T-cell (primary cell): ENCODE measurements around the gene UNKL. TPM values are rescaled to one million over a fixed set of nuclear protein-coding genes. Genes with fewer than 3 reads are reported as not detected.

Source experiments
- ATAC-seq, 4 experiments: fragments of 200-7000 bp in 3 of 4; fragments of 150-1000 bp in 1 of 4; cut with Tn5 transposase; replicated peaks in 1 of 4; 1 replicate in 3 of 4; 2 replicates in 1 of 4; pipeline ENCODE4 v1.10.0; 2021; ENCODE audit warnings: moderate library complexity in 3 of 4, mild to moderate bottlenecking in 2 of 4, moderate number of reproducible peaks in 1 of 4
- CTCF ChIA-PET, 2 donors: fragments of 300-600 bp; sonication (Branson Sonifier 250); formaldehyde crosslinking; loops; one replicate each; lab custom pipeline; 2022; ENCODE audit warnings: antibody characterized with exemption in 2 of 2; lab: Charles Lee
- POLR2A ChIA-PET, 2 donors: fragments of 300-600 bp; sonication (Branson Sonifier 250); formaldehyde crosslinking; loops; one replicate each; lab custom pipeline; 2022; ENCODE audit warnings: antibody characterized with exemption in 2 of 2; lab: Charles Lee
- DNase-seq, 35 experiments: peaks; one replicate each; pipeline versions ENCODE4 v3.0.0 to v3.0.0-alpha.2; 2013 to 2023
- H3K27ac ChIP-seq: one replicate; pipeline ENCODE4 v1.5.1; 2013; ENCODE audit warnings: low read length
- H3K27me3 ChIP-seq, 2 experiments: replicated peaks in 1 of 2; 1 replicate in 1 of 2; 2 replicates in 1 of 2; pipeline versions ENCODE4 v1.6.1 to v1.7.0; 2013; ENCODE audit warnings: low read length in 1 of 2, mixed read lengths in 1 of 2; ENCODE audit not compliant: control insufficient read depth in 2 of 2, insufficient read depth in 2 of 2; ENCODE audit errors: extremely low read depth in 1 of 2
- H3K36me3 ChIP-seq, 2 donors: 1 replicate in 1 of 2; 2 replicates in 1 of 2; pipeline versions ENCODE4 v1.6.1 to v1.7.0; 2013; ENCODE audit warnings: low read length in 1 of 2; ENCODE audit not compliant: control insufficient read depth in 2 of 2, insufficient read depth in 1 of 2; ENCODE audit errors: extremely low read depth in 1 of 2
- H3K4me1 ChIP-seq, 2 experiments: 1 replicate in 1 of 2; 2 replicates in 1 of 2; pipeline versions ENCODE4 v1.6.1 to v1.7.0; 2013; ENCODE audit warnings: low read length in 2 of 2, mixed read lengths in 1 of 2; ENCODE audit not compliant: insufficient read depth in 2 of 2, control insufficient read depth in 1 of 2; ENCODE audit errors: extremely low read depth in 1 of 2
- H3K4me3 ChIP-seq, 2 donors: 1 replicate in 1 of 2; 2 replicates in 1 of 2; pipeline versions ENCODE4 v1.5.1 to v1.7.0; 2013; ENCODE audit warnings: mild to moderate bottlenecking in 2 of 2, low read length in 1 of 2, moderate library complexity in 1 of 2; ENCODE audit not compliant: control insufficient read depth in 1 of 2; ENCODE audit errors: extremely low read depth in 1 of 2
- H3K9me3 ChIP-seq: 2 replicates; pipeline ENCODE4 v1.7.0; 2013
- H3K27ac Mint-ChIP-seq, 2 donors: one replicate each; pipeline ENCODE4 v1.8.0; 2020 to 2021; ENCODE audit warnings: mild to moderate bottlenecking in 2 of 2, mixed read lengths in 2 of 2
- H3K27me3 Mint-ChIP-seq, 2 donors: one replicate each; pipeline ENCODE4 v1.8.0; 2021 to 2022; ENCODE audit warnings: mixed read lengths in 2 of 2
- H3K36me3 Mint-ChIP-seq: one replicate; pipeline ENCODE4 v1.8.0; 2021; ENCODE audit warnings: mixed read lengths
- H3K4me1 Mint-ChIP-seq, 3 donors: one replicate each; pipeline ENCODE4 v1.8.0; 2020 to 2022; ENCODE audit warnings: mixed read lengths in 3 of 3, mild to moderate bottlenecking in 1 of 3
- H3K4me3 Mint-ChIP-seq, 3 donors: one replicate each; pipeline ENCODE4 v1.8.0; 2020 to 2022; ENCODE audit warnings: mild to moderate bottlenecking in 3 of 3, mixed read lengths in 3 of 3, moderate library complexity in 3 of 3
- H3K9me3 Mint-ChIP-seq, 3 donors: one replicate each; pipeline ENCODE4 v1.8.0; 2020 to 2022; ENCODE audit warnings: mixed read lengths in 3 of 3
- WGBS: methylation state at CpG from one replicate; pipeline ENCODE4 v1.1.5; 2013; ENCODE audit warnings: missing lambda C conversion rate; ENCODE audit not compliant: insufficient coverage; 5-methylcytosine and 5-hydroxymethylcytosine counted together
- total RNA-seq, 35 experiments: library from RNA in 6 of 35; stranded (reverse) in 6 of 35; fragments of 120-200 nt in 1 of 35; gene quantifications; one replicate each; pipeline versions ENCODE4 v1.2.1 to v1.2.4 and lab custom pipeline; 2013 to 2026

UNKL gene
- total RNA-seq, 5 donors from 2014 or later (not counting 1 experiment from before 2014, with no cell fraction given), result 85.3 to 131 (median 113) TPM

DNA sequence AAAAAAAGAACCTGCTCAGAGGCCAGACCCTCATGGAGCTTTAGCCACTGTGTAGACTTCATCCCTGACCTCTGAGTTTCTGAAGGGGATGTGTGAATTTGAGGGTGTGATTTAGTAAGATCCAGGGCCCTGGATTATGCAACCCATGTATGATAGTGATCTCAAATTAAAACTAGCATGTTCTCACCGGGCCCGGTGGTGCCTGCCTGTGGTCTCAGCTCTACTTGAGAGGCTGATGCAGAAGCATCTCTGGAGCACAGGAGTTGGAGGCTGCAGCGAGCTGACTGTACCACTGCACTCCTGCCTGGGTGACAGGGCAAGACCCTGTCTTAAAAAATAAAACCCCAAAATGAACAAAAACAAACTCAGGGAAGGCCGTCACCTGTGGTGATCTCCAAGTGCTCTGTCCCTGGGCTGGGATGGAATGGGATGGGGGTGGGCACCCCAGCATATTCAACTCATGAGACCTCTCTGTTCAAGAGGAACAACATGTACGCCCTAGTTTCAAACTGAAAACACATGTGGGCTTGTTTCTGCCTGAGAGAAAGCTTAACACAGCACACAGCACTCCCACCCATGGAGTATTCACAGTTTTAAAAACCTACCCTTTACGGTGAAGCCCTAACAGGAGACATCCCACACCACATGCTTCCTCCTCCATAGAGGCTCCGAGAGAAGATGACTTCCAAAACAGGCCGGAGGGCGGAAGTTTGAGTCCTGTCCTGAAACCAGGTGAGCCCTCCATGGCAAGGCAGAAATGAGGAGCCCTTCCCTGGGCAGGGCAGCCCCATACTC lies 32.7 kb downstream of the UNKL start:
- Histone ChIP-seq H3K4me1 (peaks cover 3 to 20% of the 10 kb centered on the region in 2 experiments), H3K36me3 (peaks cover 22 to 33% of the 10 kb centered on the region in 2 donors), H3K27me3 (peaks cover 0 to 2% of the 10 kb centered on the region in 2 experiments), H3K27ac (no peak overlapping the region), H3K4me3 (no peak overlapping the region), H3K9me3 (no peaks in the 10 kb centered on the region)
- ChIA-PET POLR2A (no interaction called here), CTCF (interaction anchor here in 1 of 2 donors (1.1 kb wide), 1 partner anchor 18 kb away, joined by 3 read pairs; no protein-coding TSS in a partner anchor)
- DNase-seq, result no peak
- Mint-ChIP-seq H3K4me3 (no peak overlapping the region), H3K36me3 (peaks cover 14% of the 10 kb centered on the region), H3K27me3 (no peaks in the 10 kb centered on the region), H3K4me1 (peaks cover 15 to 20% (median 16%) of the 10 kb centered on the region in 3 donors), H3K9me3 (no peaks in the 10 kb centered on the region), H3K27ac (no peak overlapping the region)
- no peak for ATAC-seq
- 67% methylated on average over 3 of the region's 9 CpGs for WGBS

DNA sequence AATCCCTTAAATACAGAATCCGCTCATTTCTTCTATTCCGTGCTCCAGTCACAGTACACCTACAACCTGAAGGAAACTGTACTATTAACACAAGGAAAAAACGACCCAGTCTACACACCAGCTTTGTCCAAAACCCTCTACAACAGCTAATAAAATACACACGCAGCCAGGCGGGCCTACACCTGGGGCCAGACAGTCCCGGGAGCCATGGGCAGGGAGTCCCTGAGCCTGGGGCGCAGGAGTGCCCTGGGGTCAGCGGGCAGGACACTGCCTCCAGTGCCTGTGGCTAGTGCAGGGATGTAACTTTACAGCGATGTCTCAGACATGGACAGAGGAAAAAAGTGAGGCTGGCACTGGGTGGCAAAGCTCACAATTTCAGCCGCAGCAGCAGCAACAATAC lies 34.3 kb downstream of the UNKL start:
- 94% methylated on average over 8 of the region's 10 CpGs for WGBS
- Histone ChIP-seq H3K4me3 (no peak overlapping the region), H3K9me3 (no peaks in the 10 kb centered on the region), H3K27me3 (peaks cover 0 to 2% of the 10 kb centered on the region in 2 experiments), H3K27ac (no peak overlapping the region), H3K4me1 (peaks cover 3 to 20% of the 10 kb centered on the region in 2 experiments), H3K36me3 (peaks cover 27 to 30% of the 10 kb centered on the region in 2 donors)
- ChIA-PET CTCF (interaction anchor here (0.6 to 1.1 kb wide), 3 partner anchors 17 to 707 kb away, joined by 3 to 5 read pairs (median 4); no protein-coding TSS in a partner anchor), POLR2A (interaction anchor here in 1 of 2 donors (0.5 to 0.6 kb wide), 3 partner anchors 12 to 15 kb away, joined by 3 to 12 read pairs (median 7); no protein-coding TSS in a partner anchor)
- Mint-ChIP-seq H3K4me3 (peak overlapping the region; percentile 69 to 81 (median 75)), H3K27me3 (no peaks in the 10 kb centered on the region), H3K9me3 (no peaks in the 10 kb centered on the region), H3K4me1 (peaks cover 15 to 20% (median 16%) of the 10 kb centered on the region in 3 donors), H3K36me3 (peaks cover 15% of the 10 kb centered on the region), H3K27ac (peak overlapping the region; percentile 44 to 74)
- no peak for DNase-seq
- no peak for ATAC-seq

DNA sequence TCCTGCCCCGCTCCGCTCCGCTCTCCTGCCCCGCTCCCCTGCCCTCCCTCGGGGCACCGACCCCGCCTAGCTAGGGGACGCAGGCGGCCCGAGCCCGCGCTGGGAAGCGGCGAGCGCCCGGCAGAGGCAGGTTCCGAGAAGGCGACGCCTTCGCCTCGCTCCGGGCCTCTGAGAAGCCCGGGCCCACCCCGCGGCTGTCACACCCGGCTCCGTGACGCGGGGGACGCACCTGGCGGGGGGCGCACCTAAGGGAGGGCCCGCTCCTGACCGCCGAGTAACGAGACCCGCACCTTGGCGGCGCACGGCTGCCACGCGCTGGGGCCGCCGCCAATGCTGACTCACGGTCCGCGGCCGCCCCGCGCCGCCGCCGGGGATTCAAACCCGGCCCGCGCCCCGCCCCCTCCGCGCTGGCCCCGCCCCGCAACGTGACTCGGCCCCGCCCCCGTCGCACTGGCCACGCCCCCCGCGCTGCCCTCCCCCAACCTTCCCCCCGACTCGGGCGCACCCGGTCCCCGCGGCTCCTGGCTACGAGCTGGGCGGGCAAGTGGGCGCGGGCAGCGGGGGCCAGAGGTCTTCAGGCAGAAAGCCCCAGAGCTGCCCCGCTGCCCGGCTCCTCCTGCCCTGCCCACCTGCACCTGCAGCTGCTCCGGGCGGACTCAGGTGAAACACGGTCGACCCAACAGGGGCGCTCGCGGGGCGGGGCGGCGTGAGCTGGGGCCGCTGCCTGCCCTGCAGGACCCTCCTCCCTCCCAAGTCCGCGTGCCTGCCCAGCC lies 35.0 kb downstream of the UNKL start:
- H3K4me3 Mint-ChIP-seq, result peak overlapping the region; percentile 69 to 81 (median 75)
- Histone ChIP-seq H3K9me3 (no peaks in the 10 kb centered on the region), H3K4me3 (peak overlapping the region; percentile 21 to 32), H3K27ac (no peak overlapping the region), H3K27me3 (peaks cover 0 to 2% of the 10 kb centered on the region in 2 experiments), H3K36me3 (peaks cover 29 to 31% of the 10 kb centered on the region in 2 donors), H3K4me1 (peaks cover 3 to 20% of the 10 kb centered on the region in 2 experiments)
- H3K4me1 Mint-ChIP-seq, result peaks cover 15 to 20% (median 16%) of the 10 kb centered on the region in 3 donors
- H3K27me3 Mint-ChIP-seq, result no peaks in the 10 kb centered on the region
- ChIA-PET CTCF (interaction anchor here (0.6 to 1.0 kb wide), 3 partner anchors 14 to 699 kb away, joined by 3 to 5 read pairs (median 3); partner anchors contain the start of gene JPT2 (in 1 of the 2)), POLR2A (interaction anchor here in 1 of 2 donors (0.5 to 0.6 kb wide), 5 partner anchors 13 to 326 kb away, joined by 3 to 12 read pairs (median 5); no protein-coding TSS in a partner anchor)
- H3K27ac Mint-ChIP-seq, result peak overlapping the region; percentile 44 to 74
- H3K36me3 Mint-ChIP-seq, result peaks cover 11% of the 10 kb centered on the region
- no peaks in the 10 kb centered on the region for H3K9me3 Mint-ChIP-seq
- DNase-seq, result peak; percentile 6 to 78 (median 48)
- peak; percentile 72 to 82 (median 80) for ATAC-seq
- 6% methylated on average over 62 of the region's 95 CpGs for WGBS

DNA sequence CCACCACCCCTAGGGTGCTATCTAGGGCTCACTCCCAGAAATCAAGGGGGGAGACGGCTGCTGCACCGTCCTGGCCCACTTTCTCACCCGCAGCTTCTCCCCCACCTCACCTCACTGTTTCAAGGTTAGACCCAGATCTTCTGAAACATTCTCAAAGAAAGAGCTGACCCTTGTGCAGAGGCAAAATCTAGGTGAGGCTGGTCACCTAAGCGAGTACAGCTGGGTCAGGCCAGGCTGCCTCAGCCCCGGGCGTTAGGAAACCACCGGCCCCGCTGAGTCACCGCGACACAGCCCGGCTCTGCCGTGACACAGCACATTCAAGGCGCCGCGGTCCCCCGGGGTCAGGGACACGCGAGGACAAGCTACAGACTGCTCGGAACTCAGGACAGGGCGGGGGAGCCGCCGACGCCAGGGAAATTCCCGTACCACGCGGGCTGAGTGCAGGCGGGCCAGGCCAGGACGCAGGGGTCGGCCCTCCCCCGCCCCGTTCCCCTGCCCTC lies 35.6 kb downstream of the UNKL start:
- ATAC-seq (peak; percentile 41 to 69 (median 54)), DNase-seq (peak in 33 of 35 experiments; percentile 10 to 78 (median 42))
- 11% methylated on average over 30 of the region's 31 CpGs for WGBS
- ChIA-PET CTCF (interaction anchor here (0.9 to 1.0 kb wide), 2 partner anchors 14 to 299 kb away, joined by 3 read pairs; partner anchors contain the start of gene JPT2 (in 1 of the 2)), POLR2A (interaction anchor here in 1 of 2 donors (0.5 to 0.6 kb wide), 3 partner anchors 236 to 1296 kb away, joined by 3 to 5 read pairs (median 5); no protein-coding TSS in a partner anchor)
- Mint-ChIP-seq H3K4me1 (peaks cover 15 to 20% (median 16%) of the 10 kb centered on the region in 3 donors), H3K27me3 (no peaks in the 10 kb centered on the region), H3K9me3 (no peaks in the 10 kb centered on the region), H3K4me3 (peak overlapping the region; percentile 61 to 66 (median 62)), H3K36me3 (peaks cover 11% of the 10 kb centered on the region), H3K27ac (peak overlapping the region in 1 of 2 donors; percentile 58)
- H3K27me3 ChIP-seq, result peaks cover 0 to 2% of the 10 kb centered on the region in 2 experiments
- H3K27ac ChIP-seq, result no peak overlapping the region
- peaks cover 3 to 20% of the 10 kb centered on the region in 2 experiments for H3K4me1 ChIP-seq
- peaks cover 27 to 31% of the 10 kb centered on the region in 2 donors for H3K36me3 ChIP-seq
- no peaks in the 10 kb centered on the region for H3K9me3 ChIP-seq
- H3K4me3 ChIP-seq, result peak overlapping the region; percentile 21 to 32

DNA sequence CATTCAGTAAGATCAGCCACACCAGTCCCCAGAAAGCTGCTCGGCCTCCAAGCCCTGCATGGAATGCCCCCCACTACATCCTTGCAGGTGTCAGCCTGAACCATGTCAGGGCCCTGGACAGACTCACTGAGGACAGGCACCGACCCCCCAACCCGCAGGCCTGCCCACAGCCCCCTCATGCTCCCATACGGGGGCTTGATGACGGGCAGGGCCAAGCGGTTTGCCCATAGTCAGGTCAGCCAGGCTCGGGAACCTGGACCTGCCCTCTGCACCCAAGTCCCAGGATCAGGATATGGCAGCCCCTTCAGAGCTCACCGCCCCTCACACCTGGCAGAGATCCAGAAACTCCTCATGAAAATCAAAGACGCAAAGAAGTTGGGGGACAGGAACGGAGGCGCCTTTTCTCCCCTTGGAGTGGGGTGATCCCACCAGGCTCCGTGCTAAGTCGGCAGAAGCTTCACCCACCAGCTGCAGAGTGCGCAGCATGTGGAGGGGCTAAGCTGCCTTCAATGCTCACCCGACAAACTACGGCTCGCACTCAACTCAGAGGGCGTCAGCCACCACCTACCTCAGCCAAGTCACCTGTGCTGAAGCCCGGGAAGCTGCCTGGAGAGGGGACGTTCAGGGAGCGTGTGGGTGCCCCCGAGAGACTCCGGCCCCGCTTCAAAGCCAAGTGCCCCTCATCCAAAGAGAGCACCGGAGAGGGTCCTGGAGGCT lies 36.3 kb downstream of the UNKL start:
- peaks cover 3 to 20% of the 10 kb centered on the region in 2 experiments for H3K4me1 ChIP-seq
- DNase-seq (no peak), ATAC-seq (no peak)
- Mint-ChIP-seq H3K9me3 (no peaks in the 10 kb centered on the region), H3K4me1 (peaks cover 15 to 20% (median 16%) of the 10 kb centered on the region in 3 donors), H3K27ac (peak overlapping the region in 1 of 2 donors; percentile 70), H3K4me3 (peak overlapping the region; percentile 61 to 66 (median 62)), H3K36me3 (peaks cover 11% of the 10 kb centered on the region), H3K27me3 (no peaks in the 10 kb centered on the region)
- H3K27ac ChIP-seq, result no peak overlapping the region
- ChIA-PET POLR2A (interaction anchor here in 1 of 2 donors (0.5 kb wide), 1 partner anchor 1296 kb away, joined by 5 read pairs; no protein-coding TSS in a partner anchor), CTCF (interaction anchor here (0.5 to 0.9 kb wide), 2 partner anchors 11 to 300 kb away, joined by 3 to 7 read pairs; partner anchors contain the start of gene JPT2 (in 1 of the 2))
- peaks cover 21 to 27% of the 10 kb centered on the region in 2 donors for H3K36me3 ChIP-seq
- H3K9me3 ChIP-seq, result no peaks in the 10 kb centered on the region
- WGBS, result 96% methylated on average over 22 of the region's 25 CpGs
- H3K4me3 ChIP-seq, result no peak overlapping the region
- H3K27me3 ChIP-seq, result peaks cover 0 to 2% of the 10 kb centered on the region in 2 experiments
